A549 treated with AZD2906 at 1 μM for 4 hours (cell line): ENCODE measurements around the gene SMURF2. TPM values are rescaled to one million over a fixed set of nuclear protein-coding genes. Genes with fewer than 3 reads are reported as not detected.

Experiments
- total RNA-seq: library from RNA; stranded (reverse); fragments of 200-300 nt; extraction: Qiagen RNA extraction; gene quantifications from 5 replicates; pipeline ENCODE4 v1.2.3, GENCODE V29; 2022

The SMURF2 gene
- 20.7 to 29.8 TPM (median 23.8 TPM) in 5 replicates for total RNA-seq

DNA sequence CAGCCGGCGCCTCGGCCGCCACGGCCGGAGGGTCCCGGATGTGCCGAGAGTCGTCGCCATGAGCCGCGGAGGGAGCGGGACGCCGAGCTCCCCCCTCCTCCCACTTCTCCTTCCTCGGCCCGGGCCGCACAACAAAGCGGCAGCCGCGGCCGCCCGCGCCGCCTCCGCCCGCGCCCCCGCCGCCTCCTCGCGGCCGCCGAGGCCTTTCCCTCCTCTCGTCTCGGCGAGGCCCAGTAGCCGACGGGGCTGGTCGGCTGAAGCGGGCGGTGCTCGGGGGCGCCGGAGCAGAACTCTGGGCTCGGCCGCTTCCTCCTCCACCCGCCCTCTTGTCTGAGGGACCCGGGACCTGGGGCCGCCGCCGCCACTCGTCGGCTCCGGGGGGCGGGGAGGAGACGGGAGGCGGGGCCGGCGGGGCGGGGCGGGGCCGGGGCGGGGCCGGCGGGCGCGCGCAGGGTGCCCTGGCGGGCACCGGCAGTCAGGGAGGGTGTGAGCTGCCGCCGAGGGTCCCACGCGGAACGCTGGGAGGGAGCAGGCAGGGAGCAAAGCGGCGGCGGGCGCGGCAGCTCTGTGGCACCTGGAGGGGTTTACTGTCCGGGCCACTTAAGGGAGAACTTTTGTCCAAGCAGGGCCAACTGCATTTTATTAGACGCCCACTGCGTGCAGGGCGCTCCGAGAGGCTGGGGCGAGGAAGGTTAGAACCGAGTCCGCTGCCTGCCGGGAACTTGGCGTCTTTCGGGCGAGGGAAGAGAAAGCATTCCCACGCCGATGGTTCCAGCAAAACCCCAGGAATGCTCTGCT is at the start of gene SMURF2:
Gene SMURF2 (minus strand): TSS at position 332 of the 798 bp plus-strand sequence. CDS start 427 bp downstream, outside the sequence.

DNA sequence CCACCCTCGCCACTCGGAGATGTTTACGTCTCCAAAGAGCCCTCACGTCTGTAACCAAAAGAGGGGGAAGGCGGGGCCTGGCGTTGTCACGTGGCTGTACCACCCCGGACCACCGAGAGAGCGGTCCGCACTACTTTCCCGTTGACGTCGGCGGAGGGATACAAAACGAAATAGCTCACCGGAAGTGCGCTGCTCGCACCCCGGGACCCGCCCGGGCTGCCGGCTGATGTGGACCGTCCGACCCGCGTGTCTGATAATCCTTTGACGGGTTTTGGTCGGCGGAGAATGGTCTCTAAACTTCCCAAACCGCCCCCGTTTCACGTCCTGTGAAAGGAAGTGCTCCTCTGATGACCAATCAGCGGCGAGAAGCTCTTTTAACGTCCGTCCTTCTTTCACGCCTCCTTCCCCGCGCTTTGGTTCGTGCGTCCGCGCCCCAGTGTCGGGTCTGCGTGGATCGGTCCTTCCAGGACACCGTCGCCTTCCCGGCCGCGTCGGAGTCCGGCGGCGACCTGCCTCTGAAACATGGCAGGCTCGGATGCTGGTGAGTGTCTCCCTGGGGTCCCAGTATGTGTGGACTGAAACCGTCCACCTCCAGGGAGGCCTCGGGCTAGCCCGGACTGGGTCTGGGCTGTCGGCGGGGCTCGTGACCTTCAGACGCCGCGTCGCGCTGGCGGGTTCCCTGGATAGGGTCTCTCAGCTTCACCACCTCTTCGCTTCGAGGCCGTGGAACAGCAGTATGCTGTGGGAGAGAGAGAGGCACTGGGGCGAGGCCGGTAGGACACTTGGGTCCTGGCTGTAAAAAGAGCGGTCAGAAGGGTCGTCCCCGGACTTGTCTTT is 155.3 kb downstream of the SMURF2 start, which contains the start of gene CEP95:
Gene CEP95 (plus strand): TSS at position 402 of the 837 bp plus-strand sequence. CDS start 121 bp downstream, at position 523.

DNA sequence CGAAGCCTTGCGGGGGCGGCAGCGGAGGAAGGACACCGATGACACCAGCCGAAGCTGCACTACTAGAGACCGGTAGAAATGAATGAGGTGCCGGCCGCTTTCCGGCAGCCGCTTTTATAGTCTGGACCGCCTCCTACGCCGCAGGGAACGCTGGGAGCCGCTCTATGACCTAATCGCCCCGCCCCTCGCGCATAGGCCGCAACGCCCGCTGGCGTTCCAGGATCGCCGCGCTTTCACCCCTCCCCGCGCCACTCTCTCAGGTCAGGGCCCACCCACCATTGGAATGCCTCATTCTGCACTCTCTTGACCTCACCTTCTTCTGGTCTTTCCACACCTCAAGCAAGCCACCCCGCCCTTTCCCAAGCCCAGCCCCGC is 155.9 kb downstream of the SMURF2 start, which contains the start of gene DDX5:
Gene DDX5 (minus strand): TSS at position 89 of the 375 bp plus-strand sequence. CDS start 170 bp downstream, outside the sequence.

DNA sequence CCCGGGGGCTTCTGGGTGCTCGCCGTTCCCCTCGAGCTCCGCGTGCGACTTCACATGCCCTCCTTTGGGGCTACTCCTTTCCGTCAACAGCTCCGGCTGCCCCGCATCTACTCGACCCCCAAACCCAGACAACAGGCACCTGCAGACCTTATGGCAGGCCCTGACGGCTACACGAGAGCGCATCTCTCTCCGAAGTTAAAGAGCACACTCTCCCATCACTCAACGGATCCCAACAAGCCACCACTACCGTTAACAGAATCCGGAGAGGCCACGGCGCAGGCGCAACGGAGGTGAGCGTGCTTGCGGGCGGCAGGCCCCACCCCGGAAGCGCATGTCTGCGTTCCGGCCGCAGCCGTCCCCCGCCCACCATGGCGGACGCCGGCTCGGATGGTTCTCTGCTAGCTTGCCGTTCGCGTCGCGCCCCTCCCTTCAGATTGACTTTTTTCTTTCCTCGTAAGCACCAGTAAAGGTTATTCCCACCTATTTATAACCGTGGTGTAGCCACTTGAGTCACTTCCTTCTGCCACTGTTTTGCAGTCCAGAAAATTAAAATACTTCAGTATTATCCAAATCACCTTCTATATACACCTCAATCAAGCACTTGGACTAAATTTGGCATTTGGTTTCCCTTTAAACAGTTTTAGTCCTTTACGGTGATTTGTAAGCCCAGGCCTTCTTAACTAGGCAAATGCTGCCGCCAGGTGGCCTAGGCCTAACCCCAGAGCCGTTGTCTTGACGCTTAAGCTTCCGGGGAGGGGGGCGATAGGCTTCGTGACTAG is 165.1 kb downstream of the SMURF2 start, which contains the start of gene POLG2:
Gene POLG2 (minus strand): TSS at position 269 of the 779 bp plus-strand sequence. CDS start 86 bp downstream, at position 183.

Other genes starting within 250 kb of the SMURF2 start
- gene MILR1, start 213.2 kb downstream of the SMURF2 start, total RNA-seq, result 1.3 to 2.1 TPM (median 1.5 TPM) in 5 replicates
- 15.5 to 16.9 TPM (median 16.6 TPM) in 5 replicates for gene POLG2, start 165.3 kb downstream of the SMURF2 start, total RNA-seq
- 573 to 1,122 TPM (median 576 TPM) in 5 replicates for gene DDX5, start 156.0 kb downstream of the SMURF2 start, total RNA-seq
- 25.2 to 32.7 TPM (median 28.4 TPM) in 5 replicates for gene CEP95, start 155.3 kb downstream of the SMURF2 start, total RNA-seq